ENCODE data around the gene DMD.

The DMD gene

DNA sequence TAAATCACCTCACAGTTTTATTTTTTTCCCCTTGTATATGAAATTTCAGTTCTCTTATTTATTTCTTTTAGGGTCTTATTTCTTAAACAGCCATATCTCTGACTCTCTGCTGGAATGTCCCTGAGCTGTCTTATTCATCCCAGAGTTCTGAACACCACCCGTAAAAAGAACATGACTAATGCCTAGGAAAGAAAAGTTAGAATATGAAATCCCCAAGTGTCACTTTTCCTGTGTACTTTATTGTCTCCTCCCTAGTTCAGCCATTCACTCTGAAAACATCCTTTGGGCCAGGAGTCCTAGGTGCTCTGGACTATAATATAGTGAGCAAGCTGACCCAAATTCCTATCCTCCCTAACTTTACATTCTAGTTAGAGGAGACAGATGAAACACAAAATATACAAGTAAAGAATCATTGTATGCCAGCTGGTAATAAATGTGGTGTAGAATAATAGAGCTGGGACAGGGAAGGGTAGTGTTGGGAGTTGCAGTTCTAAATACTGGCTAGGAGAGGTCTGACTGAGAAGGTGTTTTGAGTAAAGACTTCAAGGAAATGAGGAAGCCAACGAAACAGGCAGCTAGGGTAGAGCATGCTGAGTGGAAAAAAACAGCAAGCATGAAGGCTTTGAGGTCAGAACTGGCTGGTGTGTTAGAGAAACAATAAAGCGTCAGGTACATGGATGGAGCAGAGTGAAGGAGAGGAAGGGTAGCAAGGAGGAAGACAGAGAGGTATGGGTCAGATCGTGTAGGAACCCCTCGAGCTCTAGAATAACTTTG, 2098.9 kb downstream of the DMD start:
- no peak for DNase-seq (ENCODE audit: low read depth)

DNA sequence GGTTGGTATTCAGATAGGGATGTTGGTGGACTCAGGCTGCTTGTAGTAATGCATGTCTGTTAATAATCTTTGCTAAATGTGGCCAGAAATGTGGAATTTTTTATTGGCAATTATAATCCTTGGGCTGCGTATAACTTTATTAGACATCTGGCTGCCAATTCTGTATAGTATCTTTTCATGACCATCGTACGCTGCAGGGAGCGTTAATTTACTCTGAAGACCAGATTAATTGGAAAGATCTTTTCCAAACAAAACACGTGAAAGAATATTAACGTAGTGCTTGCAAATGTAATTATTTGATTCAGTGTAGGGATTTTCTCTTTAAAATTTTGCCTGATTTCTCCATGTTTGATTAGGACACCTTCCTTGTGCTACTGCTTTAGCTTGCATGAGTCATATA, 2100.7 kb downstream of the DMD start:
- DNase-seq (ENCODE audit: low read depth): no peak

DNA sequence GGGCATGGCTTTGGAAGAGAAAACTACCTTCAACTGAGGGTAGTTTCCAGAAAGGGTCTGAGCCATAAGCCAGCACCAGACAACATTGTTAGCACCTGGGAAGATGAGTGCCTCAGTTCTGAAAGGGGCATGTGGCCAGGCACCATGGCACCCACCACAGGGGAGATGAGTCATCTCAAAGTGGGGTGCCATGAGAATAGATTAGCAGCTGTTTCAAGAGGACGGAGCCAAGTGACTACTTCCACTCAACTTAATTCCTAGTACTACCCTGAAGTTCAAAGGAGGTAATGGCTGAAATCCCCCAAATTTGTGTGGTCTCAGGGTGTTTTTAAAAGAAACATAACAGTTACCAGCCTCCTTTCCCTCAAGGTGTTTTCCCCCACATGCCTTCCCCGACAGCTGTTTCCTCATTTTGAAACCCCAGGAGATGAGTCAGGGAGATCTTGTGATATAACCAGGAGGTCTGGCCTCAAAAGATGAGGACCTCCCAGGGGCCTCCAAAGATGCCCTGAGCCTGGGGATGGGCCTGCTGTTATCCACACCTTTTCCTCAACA, 2111.7 kb downstream of the DMD start:
- no peak for DNase-seq (ENCODE audit: low read depth)

DNA sequence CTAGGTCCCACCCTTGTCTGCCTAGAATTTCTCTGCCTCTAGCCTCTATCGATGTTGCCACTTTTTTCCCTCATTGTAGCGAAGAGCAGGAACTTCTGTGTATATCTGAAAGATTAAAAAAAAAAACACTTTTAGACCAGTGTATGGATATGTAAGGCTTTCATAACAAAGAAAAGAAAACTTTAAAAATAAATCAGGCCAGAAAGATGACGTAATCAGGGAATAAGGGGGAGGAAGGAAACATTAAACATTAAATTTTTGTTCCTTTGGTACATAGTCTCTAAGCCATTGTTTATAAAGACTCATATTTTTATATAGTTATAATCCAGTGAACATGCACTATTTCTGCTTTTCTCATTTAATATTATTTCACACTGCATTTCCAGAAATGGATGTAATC, 2113.3 kb downstream of the DMD start:
- DNase-seq (ENCODE audit: low read depth): no peak

DNA sequence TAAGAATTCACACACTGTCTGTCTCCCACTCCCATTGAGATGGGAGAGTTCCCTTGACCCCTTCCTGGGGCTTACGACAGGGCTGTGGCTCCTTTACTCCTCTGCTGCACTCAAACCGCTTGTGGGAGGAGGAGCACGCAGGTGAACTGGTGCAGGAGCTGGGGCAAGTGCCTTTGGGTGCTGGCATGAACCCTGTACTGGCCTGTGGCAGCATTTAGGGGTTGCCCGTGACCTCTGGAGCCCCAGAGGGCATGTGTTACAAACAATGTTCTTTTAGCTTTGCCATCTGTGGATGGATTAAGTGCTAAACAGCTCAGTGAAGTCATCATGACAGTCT, 2117.7 kb downstream of the DMD start:
- DNase-seq (ENCODE audit: low read depth): no peak

DNA sequence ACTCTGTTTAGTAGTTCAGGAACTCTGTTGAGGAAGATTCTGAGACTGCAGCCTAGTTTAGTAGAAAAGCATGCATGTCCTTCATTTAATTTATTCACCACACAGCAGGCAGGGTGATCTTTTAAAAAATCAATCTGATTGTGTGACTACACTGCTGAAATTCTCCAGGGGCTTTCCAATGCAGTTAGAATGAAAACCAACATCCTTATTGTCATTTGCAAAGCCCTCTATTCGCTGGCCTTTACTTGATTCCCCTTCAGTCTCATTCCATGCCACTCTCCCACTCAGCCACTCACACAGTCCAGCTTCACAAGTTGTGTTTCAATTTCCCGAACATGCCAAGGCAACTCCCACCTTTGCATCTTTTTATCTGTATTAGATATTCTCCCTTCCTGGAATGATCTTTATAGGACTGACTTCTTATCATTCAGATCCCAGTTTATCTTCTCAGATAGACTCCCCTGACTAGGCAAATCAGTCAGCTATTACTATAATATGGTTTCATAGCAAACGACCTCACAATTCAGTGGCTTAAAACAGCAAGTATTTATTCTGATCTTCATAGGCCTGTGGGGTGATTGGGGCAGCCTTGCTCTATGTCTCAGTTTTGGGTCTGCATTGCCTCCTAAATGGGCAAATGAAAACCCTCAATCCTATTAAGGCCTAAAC, 2118.2 kb downstream of the DMD start:
- no peak for DNase-seq (ENCODE audit: low read depth)

DNA sequence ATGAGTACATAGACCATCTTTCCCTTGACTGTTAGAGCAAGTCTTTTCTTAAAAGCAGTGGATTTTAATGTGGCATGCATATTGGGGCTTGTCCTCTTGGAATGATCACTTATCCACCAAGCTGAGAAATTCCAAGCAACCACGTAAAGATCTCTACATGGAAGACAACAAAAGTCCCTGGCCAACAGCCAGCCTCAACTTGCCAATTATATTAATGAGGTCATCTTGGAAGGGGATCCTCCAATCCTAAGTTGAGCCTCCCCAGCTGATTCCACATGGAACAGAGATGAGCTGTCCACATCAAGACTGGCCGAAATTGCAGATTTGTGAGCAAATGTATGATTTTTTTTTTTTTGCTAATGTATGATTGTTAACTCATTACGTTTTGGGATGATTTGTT, 2118.9 kb downstream of the DMD start:
- no peak for DNase-seq (ENCODE audit: low read depth)

DNA sequence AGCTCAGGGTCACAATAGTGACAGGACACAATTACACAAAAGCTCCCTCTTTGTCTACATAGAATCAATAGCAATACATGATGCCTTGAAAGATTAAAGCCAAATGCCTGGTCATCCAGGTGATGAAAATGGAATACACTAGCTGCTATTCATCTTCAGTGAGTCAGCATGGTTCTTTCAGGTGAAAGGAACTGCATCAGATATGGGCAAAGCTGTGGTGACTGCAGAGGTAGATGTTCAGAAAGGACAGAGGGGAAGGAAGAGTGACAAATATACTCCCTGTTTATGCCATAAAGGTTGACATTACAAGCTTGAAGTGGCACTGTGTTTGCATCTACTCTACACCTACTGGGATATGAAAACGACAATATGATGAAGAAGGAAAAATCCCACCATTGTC, 2119.5 kb downstream of the DMD start:
- DNase-seq (ENCODE audit: low read depth): no peak

DNA sequence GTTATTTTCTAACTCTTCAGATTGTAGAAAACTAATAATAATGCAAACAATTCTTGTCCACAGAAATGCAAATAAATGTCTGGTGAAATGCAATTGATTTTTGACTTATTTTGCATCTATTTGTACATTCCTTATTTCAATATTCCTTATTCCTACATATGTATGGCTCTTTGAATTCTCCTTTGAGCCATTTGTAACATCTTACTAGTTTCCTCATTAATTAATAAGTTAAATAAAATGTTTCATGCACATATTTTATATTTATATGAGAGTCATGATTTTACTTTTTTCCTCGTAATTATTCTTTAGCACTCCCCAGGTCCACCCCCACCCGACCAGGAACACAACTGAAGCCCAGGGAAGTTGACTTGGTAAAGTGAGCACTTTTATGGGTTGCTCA, 2136.8 kb downstream of the DMD start:
- no peak for DNase-seq (ENCODE audit: low read depth)

DNA sequence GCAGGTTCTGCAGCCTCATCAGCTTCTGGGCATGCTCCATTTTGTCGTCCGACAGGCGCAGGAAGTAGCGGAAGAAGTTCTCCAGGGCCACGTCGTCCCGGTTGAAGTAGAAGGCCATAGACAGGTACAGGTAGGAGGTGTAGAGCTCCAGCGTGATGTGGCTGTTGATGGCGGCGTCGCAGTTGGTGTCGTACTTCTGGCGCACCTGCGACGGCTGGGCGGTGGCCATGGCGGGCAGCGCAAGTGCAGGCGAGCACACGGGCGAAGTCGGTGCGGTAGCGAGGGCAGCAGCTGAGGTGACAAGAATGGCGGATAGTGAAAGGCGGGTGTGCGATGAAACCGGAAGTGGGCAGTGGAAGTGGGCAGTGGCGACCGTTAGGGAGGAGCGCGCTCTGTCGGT, 2139.6 kb downstream of the DMD start, which contains the start of gene FTHL17:
FTHL17 (minus strand) TSS at position 317 of the 400 bp plus-strand sequence; CDS start at position 229, 88 bp downstream.
- DNase-seq (ENCODE audit: low read depth): no peak

DNA sequence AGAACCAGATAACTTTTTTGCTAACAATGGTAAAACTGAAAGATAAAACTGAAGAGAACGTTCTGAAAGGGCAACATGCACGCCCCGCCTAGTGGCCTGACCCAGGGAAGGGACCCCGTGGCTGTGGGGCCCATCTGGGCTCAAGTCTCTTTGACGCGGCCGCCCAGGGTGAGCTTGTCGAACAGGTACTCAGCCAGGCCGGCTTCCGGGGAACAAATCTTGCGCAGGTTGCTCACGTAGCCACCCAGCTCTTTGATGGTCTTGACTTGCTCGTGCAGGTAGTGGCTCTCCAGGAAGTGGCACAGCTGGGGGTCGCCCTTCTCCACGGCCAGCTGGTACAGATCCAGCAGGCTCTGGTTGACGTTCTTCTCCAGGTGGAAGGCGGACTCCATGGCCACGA, 2140.1 kb downstream of the DMD start:
- no peak for DNase-seq (ENCODE audit: low read depth)

DNA sequence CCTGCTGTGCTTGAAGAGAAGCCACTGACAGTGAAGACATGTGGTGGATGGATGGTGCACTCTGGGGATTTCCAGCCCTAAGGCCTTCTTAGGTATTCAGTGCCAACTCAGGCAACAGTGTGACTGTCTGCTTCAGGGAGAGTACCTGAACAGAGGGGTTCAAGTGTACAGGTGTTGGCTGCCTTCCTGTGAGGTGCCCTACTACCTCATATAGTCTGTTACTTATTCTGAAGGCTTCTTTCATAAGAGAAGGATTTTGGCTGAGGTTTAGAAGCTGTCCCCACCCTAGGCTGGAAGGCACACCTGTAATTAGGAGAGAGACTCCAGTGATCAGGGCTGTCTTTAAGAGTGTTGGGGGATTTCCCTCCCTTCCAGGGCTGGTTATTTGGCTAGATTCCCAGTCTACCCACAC, 2141.3 kb downstream of the DMD start:
- no peak for DNase-seq (ENCODE audit: low read depth)
